K562 (cell line): Measurements from ENCODE around the gene CDC5L. TPM values are rescaled to one million over a fixed set of nuclear protein-coding genes. Genes with fewer than 3 reads are reported as not detected.

Experiments
- FOS ChIP-seq: IDR thresholded peaks from 3 replicates; pipeline ENCODE4 v1.6.1; 2011; ENCODE audit not compliant: insufficient read length; ENCODE audit errors: extremely low read depth
- FOXM1 ChIP-seq, 2 experiments: fragments of 450-650 bp in 1 of 2; sonication (generic) in 1 of 2; formaldehyde crosslinking in 1 of 2; IDR thresholded peaks; 2 replicates each; pipeline versions ENCODE4 v1.6.1 to v1.9.0; 2017 to 2022; ENCODE audit warnings: low read depth in 2 of 2, mild to moderate bottlenecking in 2 of 2, missing genetic modification reagents in 1 of 2, moderate library complexity in 1 of 2
- FOXP1 ChIP-seq: sonication (generic); formaldehyde crosslinking; IDR thresholded peaks from 2 replicates; pipeline ENCODE4 v1.8.0; 2022; ENCODE audit warnings: mild to moderate bottlenecking, missing genetic modification reagents
- HEY1 ChIP-seq: fragments of 250-450 bp; sonication (Bioruptor Pico); IDR thresholded peaks from 2 replicates; pipeline ENCODE4 v1.5.0; 2020; ENCODE audit warnings: mild to moderate bottlenecking, moderate library complexity, borderline replicate concordance
- JUNB ChIP-seq: fragments of 450-650 bp; formaldehyde crosslinking; conservative IDR thresholded peaks from 2 replicates; pipeline ENCODE4 v1.4.0; 2020; ENCODE audit warnings: mild to moderate bottlenecking
- PTBP1 ChIP-seq: fragments of 200-400 bp; formaldehyde crosslinking; IDR thresholded peaks from 2 replicates; pipeline ENCODE4 v1.6.1; 2017; ENCODE audit warnings: low read depth, low read length
- TAF9B ChIP-seq: fragments of 450-650 bp; IDR thresholded peaks from 2 replicates; pipeline ENCODE4 v1.6.1; 2018; ENCODE audit warnings: mild to moderate bottlenecking; ENCODE audit not compliant: partially characterized antibody
- ZNF263 ChIP-seq: sonication (generic); formaldehyde crosslinking; IDR thresholded peaks from 2 replicates; pipeline ENCODE4 v1.8.0; 2022; ENCODE audit warnings: mild to moderate bottlenecking, missing genetic modification reagents, borderline replicate concordance
- ZNF57 ChIP-seq: fragments of 450-650 bp; formaldehyde crosslinking; IDR thresholded peaks from 2 replicates; pipeline ENCODE4 v1.4.0; 2020; ENCODE audit warnings: mild to moderate bottlenecking, moderate library complexity
- ZNF586 ChIP-seq: fragments of 450-650 bp; formaldehyde crosslinking; conservative IDR thresholded peaks from 2 replicates; pipeline ENCODE4 v1.4.0; 2020; ENCODE audit warnings: mild to moderate bottlenecking, moderate library complexity
- polyA plus RNA-seq, 8 experiments: library from polyadenylated mRNA; depleted of rRNA in 4 of 8; stranded (reverse) in 5 of 8; unstranded in 3 of 8; fragments of >200 nt; fragmentation: Nextera tagmentation in 2 of 8; fragmentation: Illumina TruSeq in 1 of 8; extraction: Ambion mirVana in 2 of 8; extraction: Trizol in 1 of 8; gene quantifications; 2 replicates each; pipeline versions ENCODE4 v1.2.1 to v1.2.3, GENCODE V29; 2011 to 2014; ENCODE audit warnings: inconsistent platforms in 1 of 8, missing spikeins in 1 of 8
- total RNA-seq, 7 experiments: library from RNA; depleted of rRNA in 6 of 7; stranded (reverse); fragments of >200 nt in 6 of 7; fragmentation: Illumina TruSeq in 2 of 7; extraction: Trizol in 2 of 7; gene quantifications; 2 replicates each; pipeline versions ENCODE4 v1.2.1 to v1.2.3, GENCODE V29; 2011 to 2021; ENCODE audit warnings: low replicate concordance in 1 of 7
- TF ChIP-seq, protein P1 (sequence below): sonication (generic); formaldehyde crosslinking; IDR thresholded peaks from 2 replicates; pipeline ENCODE4 v1.5.0; 2020; ENCODE audit warnings: missing genetic modification reagents
- TF ChIP-seq, protein P2 (sequence below), 2 experiments: fragments of 450-650 bp in 1 of 2; sonication (generic) in 1 of 2; formaldehyde crosslinking in 1 of 2; IDR thresholded peaks in 1 of 2; conservative IDR thresholded peaks in 1 of 2; 2 replicates each; pipeline versions ENCODE4 v1.6.1 to v1.8.1; 2016 to 2023; ENCODE audit warnings: mild to moderate bottlenecking in 2 of 2, moderate library complexity in 2 of 2, inconsistent platforms in 1 of 2, missing genetic modification reagents in 1 of 2
- TF ChIP-seq, protein P3 (sequence below): sonication (generic); formaldehyde crosslinking; IDR thresholded peaks from 2 replicates; pipeline ENCODE4 v1.8.1; 2023; ENCODE audit warnings: missing genetic modification reagents, mild to moderate bottlenecking, borderline replicate concordance
- TF ChIP-seq, protein P4 (sequence below): fragments of 200-400 bp; formaldehyde crosslinking; IDR thresholded peaks from 2 replicates; pipeline ENCODE4 v1.6.1; 2017; ENCODE audit warnings: mild to moderate bottlenecking, low read depth, low read length, moderate library complexity
- TF ChIP-seq, protein P5 (sequence below): sonication (generic); formaldehyde crosslinking; IDR thresholded peaks from 2 replicates; pipeline ENCODE4 v1.8.1; 2022; ENCODE audit warnings: missing genetic modification reagents

Gene CDC5L
- total and polyA plus RNA-seq, 9 of the 15 experiments (the other 6 are each of a cell fraction or from before 2014, with no cell fraction given): 22.3 to 44.2 (median 30.8) TPM

DNA sequence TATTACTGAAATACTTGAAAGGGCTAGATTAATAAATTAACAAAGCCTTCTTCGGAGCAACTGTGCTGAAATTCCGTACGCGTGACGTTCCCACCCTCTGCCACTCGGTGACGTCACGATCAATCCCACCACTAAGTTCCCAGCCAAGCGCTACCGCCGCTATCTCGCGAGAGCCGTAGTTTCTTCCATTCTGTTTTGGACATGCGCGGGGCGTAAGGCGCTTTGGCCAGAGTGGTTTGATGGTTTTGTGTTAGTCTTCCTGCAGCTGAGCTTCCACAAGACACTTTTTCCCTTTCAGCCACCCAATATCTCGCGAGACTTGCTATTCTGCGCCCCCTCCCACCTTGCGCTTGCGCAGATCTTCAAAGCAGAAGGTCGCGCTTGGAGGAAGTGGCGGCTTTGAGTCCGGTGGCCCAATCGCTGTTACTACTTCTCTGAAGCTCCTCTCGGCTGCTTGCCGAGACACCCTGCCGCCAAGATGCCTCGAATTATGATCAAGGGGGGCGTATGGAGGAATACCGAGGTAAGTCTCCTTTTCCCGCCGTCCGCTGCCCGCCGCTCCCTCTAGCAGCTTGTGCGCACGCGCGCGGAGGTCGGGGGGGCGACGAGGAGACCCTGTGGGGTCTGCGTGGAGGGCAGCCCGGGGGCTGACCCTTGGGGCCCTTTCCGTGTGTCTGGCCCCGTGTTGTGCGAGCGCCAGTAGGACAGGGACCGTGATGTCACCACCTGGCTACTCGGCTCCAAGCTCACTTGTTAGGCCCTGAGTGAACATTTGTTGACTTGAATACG lies at the start of gene CDC5L (continued):
- no peak for TF ChIP-seq PTBP1
- 0 out of 2 replicates have a peak, but pooled peaks have one; percentile 13 for TF ChIP-seq JUNB (CRISPR knock-in tag)
- TF ChIP-seq, protein P1, sequence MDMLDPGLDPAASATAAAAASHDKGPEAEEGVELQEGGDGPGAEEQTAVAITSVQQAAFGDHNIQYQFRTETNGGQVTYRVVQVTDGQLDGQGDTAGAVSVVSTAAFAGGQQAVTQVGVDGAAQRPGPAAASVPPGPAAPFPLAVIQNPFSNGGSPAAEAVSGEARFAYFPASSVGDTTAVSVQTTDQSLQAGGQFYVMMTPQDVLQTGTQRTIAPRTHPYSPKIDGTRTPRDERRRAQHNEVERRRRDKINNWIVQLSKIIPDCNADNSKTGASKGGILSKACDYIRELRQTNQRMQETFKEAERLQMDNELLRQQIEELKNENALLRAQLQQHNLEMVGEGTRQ (CRISPR knock-in tag): peak; percentile 36; the same call in 1 of the 2 replicates
- no peak for TF ChIP-seq HEY1
- TF ChIP-seq FOXM1 (IDR thresholded peaks at IDR 0.05; ENCODE audit: low read depth): no peak
- TF ChIP-seq FOXM1 (CRISPR knock-in tag; IDR thresholded peaks at IDR 0.05; ENCODE audit: low read depth): peak; percentile 83; the same call in 1 of the 2 replicates
- TF ChIP-seq ZNF263 (CRISPR knock-in tag): peak; percentile 61
- no peak for TF ChIP-seq ZNF586
- TF ChIP-seq FOS: peak; percentile 12
- TF ChIP-seq, protein P2, sequence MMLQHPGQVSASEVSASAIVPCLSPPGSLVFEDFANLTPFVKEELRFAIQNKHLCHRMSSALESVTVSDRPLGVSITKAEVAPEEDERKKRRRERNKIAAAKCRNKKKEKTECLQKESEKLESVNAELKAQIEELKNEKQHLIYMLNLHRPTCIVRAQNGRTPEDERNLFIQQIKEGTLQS (IDR thresholded peaks at IDR 0.05): peak; percentile 99
- TF ChIP-seq, protein P2 (CRISPR knock-in tag; conservative IDR thresholded peaks at IDR 0.05): peak; percentile 89
- TF ChIP-seq, protein P3, sequence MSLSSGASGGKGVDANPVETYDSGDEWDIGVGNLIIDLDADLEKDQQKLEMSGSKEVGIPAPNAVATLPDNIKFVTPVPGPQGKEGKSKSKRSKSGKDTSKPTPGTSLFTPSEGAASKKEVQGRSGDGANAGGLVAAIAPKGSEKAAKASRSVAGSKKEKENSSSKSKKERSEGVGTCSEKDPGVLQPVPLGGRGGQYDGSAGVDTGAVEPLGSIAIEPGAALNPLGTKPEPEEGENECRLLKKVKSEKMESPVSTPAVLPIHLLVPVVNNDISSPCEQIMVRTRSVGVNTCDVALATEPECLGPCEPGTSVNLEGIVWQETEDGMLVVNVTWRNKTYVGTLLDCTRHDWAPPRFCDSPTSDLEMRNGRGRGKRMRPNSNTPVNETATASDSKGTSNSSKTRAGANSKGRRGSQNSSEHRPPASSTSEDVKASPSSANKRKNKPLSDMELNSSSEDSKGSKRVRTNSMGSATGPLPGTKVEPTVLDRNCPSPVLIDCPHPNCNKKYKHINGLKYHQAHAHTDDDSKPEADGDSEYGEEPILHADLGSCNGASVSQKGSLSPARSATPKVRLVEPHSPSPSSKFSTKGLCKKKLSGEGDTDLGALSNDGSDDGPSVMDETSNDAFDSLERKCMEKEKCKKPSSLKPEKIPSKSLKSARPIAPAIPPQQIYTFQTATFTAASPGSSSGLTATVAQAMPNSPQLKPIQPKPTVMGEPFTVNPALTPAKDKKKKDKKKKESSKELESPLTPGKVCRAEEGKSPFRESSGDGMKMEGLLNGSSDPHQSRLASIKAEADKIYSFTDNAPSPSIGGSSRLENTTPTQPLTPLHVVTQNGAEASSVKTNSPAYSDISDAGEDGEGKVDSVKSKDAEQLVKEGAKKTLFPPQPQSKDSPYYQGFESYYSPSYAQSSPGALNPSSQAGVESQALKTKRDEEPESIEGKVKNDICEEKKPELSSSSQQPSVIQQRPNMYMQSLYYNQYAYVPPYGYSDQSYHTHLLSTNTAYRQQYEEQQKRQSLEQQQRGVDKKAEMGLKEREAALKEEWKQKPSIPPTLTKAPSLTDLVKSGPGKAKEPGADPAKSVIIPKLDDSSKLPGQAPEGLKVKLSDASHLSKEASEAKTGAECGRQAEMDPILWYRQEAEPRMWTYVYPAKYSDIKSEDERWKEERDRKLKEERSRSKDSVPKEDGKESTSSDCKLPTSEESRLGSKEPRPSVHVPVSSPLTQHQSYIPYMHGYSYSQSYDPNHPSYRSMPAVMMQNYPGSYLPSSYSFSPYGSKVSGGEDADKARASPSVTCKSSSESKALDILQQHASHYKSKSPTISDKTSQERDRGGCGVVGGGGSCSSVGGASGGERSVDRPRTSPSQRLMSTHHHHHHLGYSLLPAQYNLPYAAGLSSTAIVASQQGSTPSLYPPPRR (CRISPR knock-in tag): 0 out of 2 replicates have a peak, but pooled peaks have one; percentile 12
- TF ChIP-seq, protein P4, sequence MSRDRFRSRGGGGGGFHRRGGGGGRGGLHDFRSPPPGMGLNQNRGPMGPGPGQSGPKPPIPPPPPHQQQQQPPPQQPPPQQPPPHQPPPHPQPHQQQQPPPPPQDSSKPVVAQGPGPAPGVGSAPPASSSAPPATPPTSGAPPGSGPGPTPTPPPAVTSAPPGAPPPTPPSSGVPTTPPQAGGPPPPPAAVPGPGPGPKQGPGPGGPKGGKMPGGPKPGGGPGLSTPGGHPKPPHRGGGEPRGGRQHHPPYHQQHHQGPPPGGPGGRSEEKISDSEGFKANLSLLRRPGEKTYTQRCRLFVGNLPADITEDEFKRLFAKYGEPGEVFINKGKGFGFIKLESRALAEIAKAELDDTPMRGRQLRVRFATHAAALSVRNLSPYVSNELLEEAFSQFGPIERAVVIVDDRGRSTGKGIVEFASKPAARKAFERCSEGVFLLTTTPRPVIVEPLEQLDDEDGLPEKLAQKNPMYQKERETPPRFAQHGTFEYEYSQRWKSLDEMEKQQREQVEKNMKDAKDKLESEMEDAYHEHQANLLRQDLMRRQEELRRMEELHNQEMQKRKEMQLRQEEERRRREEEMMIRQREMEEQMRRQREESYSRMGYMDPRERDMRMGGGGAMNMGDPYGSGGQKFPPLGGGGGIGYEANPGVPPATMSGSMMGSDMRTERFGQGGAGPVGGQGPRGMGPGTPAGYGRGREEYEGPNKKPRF: no peak
- peak; percentile 67 for TF ChIP-seq FOXP1 (CRISPR knock-in tag)
- TF ChIP-seq, protein P5, sequence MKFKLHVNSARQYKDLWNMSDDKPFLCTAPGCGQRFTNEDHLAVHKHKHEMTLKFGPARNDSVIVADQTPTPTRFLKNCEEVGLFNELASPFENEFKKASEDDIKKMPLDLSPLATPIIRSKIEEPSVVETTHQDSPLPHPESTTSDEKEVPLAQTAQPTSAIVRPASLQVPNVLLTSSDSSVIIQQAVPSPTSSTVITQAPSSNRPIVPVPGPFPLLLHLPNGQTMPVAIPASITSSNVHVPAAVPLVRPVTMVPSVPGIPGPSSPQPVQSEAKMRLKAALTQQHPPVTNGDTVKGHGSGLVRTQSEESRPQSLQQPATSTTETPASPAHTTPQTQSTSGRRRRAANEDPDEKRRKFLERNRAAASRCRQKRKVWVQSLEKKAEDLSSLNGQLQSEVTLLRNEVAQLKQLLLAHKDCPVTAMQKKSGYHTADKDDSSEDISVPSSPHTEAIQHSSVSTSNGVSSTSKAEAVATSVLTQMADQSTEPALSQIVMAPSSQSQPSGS: peak; percentile 65; the same call in 1 of the 2 replicates
- 0 out of 2 replicates have a peak, but pooled peaks have one; percentile 29 for TF ChIP-seq ZNF57 (CRISPR knock-in tag)
- peak; percentile 71 for TF ChIP-seq TAF9B
